Breast epithelium (tissue), 3 donors: ENCODE data around the gene CYP4A11.

Experiments used
- CTCF ChIP-seq, 3 donors: fragments of 450-650 bp; IDR thresholded peaks; one replicate each; pipeline ENCODE4 v1.5.1; 2016 to 2017; ENCODE audit warnings: antibody characterized with exemption in 3 of 3, mild to moderate bottlenecking in 3 of 3, moderate library complexity in 3 of 3
- POLR2A ChIP-seq: fragments of 450-650 bp; IDR thresholded peaks from one replicate; pipeline ENCODE4 v1.6.1; 2016; ENCODE audit warnings: antibody characterized with exemption, mild to moderate bottlenecking, moderate library complexity

DNA sequence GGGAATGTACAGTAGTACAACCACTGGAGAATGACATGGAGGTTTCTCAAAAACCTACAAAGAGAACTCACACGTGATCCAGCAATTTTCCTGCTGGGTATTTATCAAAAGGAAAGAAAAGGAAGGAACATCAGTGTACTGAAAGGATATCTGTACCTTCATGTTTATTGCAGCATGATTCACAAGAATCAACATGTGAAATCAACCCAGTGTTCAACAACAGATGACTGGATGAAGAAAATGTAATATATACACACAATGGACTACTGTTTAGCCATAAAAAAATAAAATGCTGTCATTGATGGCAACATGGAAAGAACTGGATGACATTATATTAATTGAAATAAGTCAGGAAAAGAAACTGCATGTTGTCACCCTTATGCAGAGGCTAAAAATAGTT lies 19.0 kb upstream of the CYP4A11 start:
- no peak for TF ChIP-seq CTCF (IDR thresholded peaks at IDR 0.05)
- TF ChIP-seq POLR2A, result no peak
